ENCODE results near the gene TNRC6A. TPM values are rescaled to one million over a fixed set of nuclear protein-coding genes. Genes with fewer than 3 reads are reported as not detected.

Gene TNRC6A
- total and polyA plus RNA-seq, 10 of the 15 experiments (the other 5 are each of a cell fraction or from before 2014, with no cell fraction given) = 4.6 to 41.3 (median 29.7) TPM

DNA sequence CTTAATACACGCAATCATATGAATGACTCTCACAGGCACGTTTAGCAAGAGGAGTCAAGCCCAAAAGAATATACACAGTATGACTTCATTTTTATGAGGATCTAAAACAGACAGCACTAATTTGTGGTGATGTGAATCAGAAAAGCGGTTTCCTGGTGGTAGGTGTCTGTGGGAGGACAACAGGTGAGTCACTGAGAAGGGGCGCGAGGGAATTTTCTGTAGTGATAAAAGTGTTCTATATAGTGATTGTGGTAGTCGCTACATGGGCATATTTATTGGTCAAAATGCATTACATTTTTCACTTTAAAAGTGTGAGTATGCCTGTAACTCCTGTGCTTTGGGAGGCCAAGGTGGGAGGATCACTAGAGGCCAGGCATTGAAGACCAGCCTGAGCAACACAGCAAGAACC is 7.6 kb upstream of the TNRC6A start:
- no peak for DNase-seq (ENCODE audit: low read depth, low spot score)
- 80% methylated on average over 6 of the region's 6 CpGs for WGBS (ENCODE audit: insufficient coverage, insufficient replicate concordance, low lambda C conversion rate, missing lambda C conversion rate)
- Histone ChIP-seq H3K79me2 (ENCODE audit: control insufficient read depth, insufficient read depth, low read length) (no peaks in the 10 kb centered on the region), H3K27me3 (replicated peaks in 1 of 2; ENCODE audit: control insufficient read depth in 2 of 2, insufficient read depth in 2 of 2, low read length in 1 of 2) (no peaks in the 10 kb centered on the region), H3K4me2 (ENCODE audit: control insufficient read depth, insufficient read depth) (no peak overlapping the region), H3K4me3 (no peak overlapping the region), H2AFZ (ENCODE audit: control insufficient read depth, low read depth, low read length) (no peak overlapping the region), H3K9ac (ENCODE audit: control insufficient read depth, insufficient read depth, low read length) (no peak overlapping the region), H4K20me1 (ENCODE audit: control insufficient read depth, insufficient read depth) (no peaks in the 10 kb centered on the region), H3K9me3 (replicated peaks; ENCODE audit: control insufficient read depth, insufficient read depth, low read length) (no peaks in the 10 kb centered on the region), H3K27ac (ENCODE audit: control insufficient read depth, insufficient read depth) (no peak overlapping the region), H3K36me3 (ENCODE audit: control insufficient read depth in 2 of 2, insufficient read depth in 2 of 2, low read length in 1 of 2) (no peaks in the 10 kb centered on the region), H3K4me1 (ENCODE audit: control insufficient read depth, insufficient read depth, low read length) (no peaks in the 10 kb centered on the region)
- peak; percentile 38 for ATAC-seq
- ChIA-PET POLR2A (no interaction called here), RAD21 (ENCODE audit: unreplicated experiment) (no interaction called here), SMC1A (ENCODE audit: uncharacterized antibody, unreplicated experiment) (no interaction called here), CTCF (no interaction called here)
- intact Hi-C loops (cut with micrococcal nuclease; ENCODE audit: unreplicated experiment) (no loop called here), in situ Hi-C loops (cut with MboI) (no loop called here)
- BruUV-seq (replicated peaks) = no TSS peak
- TF ChIP-seq, protein P1, sequence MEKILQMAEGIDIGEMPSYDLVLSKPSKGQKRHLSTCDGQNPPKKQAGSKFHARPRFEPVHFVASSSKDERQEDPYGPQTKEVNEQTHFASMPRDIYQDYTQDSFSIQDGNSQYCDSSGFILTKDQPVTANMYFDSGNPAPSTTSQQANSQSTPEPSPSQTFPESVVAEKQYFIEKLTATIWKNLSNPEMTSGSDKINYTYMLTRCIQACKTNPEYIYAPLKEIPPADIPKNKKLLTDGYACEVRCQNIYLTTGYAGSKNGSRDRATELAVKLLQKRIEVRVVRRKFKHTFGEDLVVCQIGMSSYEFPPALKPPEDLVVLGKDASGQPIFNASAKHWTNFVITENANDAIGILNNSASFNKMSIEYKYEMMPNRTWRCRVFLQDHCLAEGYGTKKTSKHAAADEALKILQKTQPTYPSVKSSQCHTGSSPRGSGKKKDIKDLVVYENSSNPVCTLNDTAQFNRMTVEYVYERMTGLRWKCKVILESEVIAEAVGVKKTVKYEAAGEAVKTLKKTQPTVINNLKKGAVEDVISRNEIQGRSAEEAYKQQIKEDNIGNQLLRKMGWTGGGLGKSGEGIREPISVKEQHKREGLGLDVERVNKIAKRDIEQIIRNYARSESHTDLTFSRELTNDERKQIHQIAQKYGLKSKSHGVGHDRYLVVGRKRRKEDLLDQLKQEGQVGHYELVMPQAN (conservative IDR thresholded peaks at IDR 0.05) = no peak
- TF ChIP-seq SIN3A (IDR thresholded peaks at IDR 0.05; ENCODE audit: low read depth, low read length) (no peak), SMARCA5 (IDR thresholded peaks at IDR 0.05) (no peak), CBX5 (IDR thresholded peaks at IDR 0.05; ENCODE audit: low read depth) (no peak), MYB (IDR thresholded peaks at IDR 0.05; ENCODE audit: borderline replicate concordance, low read depth, low read length) (no peak), YY1 (IDR thresholded peaks at IDR 0.05; ENCODE audit: low read depth, low read length) (no peak)
- FAIRE-seq = no peak

DNA sequence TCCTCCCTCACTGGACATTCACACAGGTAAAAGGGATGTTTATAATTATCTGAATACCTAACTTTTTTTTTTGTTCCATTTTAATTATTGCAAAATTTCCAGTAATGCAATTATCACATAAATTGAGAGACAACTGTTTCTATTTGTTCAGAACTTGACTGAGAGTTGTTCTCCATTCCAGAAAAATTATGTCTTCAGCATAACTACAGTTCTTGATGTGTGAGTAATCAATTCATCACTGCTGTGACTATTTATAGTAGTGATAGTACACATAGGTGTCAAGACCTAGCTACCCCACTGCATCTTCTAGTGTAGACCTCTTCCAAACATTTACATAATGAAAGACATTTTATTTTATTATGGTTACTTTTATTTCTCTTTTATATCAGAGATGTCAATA is 5.8 kb upstream of the TNRC6A start:
- no TSS peak for BruUV-seq (replicated peaks)
- ChIA-PET SMC1A (ENCODE audit: uncharacterized antibody, unreplicated experiment) (no interaction called here), RAD21 (ENCODE audit: unreplicated experiment) (no interaction called here), POLR2A (no interaction called here), CTCF (no interaction called here)
- H3K36me3 ChIP-seq (ENCODE audit: control insufficient read depth in 2 of 2, insufficient read depth in 2 of 2, low read length in 1 of 2) = no peaks in the 10 kb centered on the region
- no peaks in the 10 kb centered on the region for H3K27me3 ChIP-seq (replicated peaks in 1 of 2; ENCODE audit: control insufficient read depth in 2 of 2, insufficient read depth in 2 of 2, low read length in 1 of 2)
- no peaks in the 10 kb centered on the region for H4K20me1 ChIP-seq (ENCODE audit: control insufficient read depth, insufficient read depth)
- H3K79me2 ChIP-seq (ENCODE audit: control insufficient read depth, insufficient read depth, low read length) = peaks cover under 1% of the 10 kb centered on the region; the same call in 1 of the 2 replicates
- no peaks in the 10 kb centered on the region for H3K9me3 ChIP-seq (replicated peaks; ENCODE audit: control insufficient read depth, insufficient read depth, low read length)
- H3K27ac ChIP-seq (ENCODE audit: control insufficient read depth, insufficient read depth) = no peak overlapping the region
- in situ Hi-C loops (cut with MboI) (no loop called here), intact Hi-C loops (cut with micrococcal nuclease; ENCODE audit: unreplicated experiment) (no loop called here)
- FAIRE-seq = no peak
- H3K4me1 ChIP-seq (ENCODE audit: control insufficient read depth, insufficient read depth, low read length) = 0 out of 2 replicates have a peak, but pooled peaks cover 1% of the 10 kb centered on the region
- H3K4me3 ChIP-seq = no peak overlapping the region
- no peak overlapping the region for H3K4me2 ChIP-seq (ENCODE audit: control insufficient read depth, insufficient read depth)
- no peak overlapping the region for H2AFZ ChIP-seq (ENCODE audit: control insufficient read depth, low read depth, low read length)
- no peak for ATAC-seq
- DNase-seq (ENCODE audit: low read depth, low spot score) = no peak
- H3K9ac ChIP-seq (ENCODE audit: control insufficient read depth, insufficient read depth, low read length) = no peak overlapping the region
- TF ChIP-seq POLR2AphosphoS5 (IDR thresholded peaks at IDR 0.05; ENCODE audit: low read length) (no peak), NFYA (IDR thresholded peaks at IDR 0.05; ENCODE audit: borderline replicate concordance, low read depth, low read length) (no peak), RFX5 (IDR thresholded peaks at IDR 0.05; ENCODE audit: low read depth, low read length) (no peak), ZNF24 (IDR thresholded peaks at IDR 0.05) (no peak), DPF2 (IDR thresholded peaks at IDR 0.05) (no peak), ZNF274 (IDR thresholded peaks at IDR 0.05; ENCODE audit: insufficient read depth, insufficient read length) (no peak)
- TF ChIP-seq, protein P2, sequence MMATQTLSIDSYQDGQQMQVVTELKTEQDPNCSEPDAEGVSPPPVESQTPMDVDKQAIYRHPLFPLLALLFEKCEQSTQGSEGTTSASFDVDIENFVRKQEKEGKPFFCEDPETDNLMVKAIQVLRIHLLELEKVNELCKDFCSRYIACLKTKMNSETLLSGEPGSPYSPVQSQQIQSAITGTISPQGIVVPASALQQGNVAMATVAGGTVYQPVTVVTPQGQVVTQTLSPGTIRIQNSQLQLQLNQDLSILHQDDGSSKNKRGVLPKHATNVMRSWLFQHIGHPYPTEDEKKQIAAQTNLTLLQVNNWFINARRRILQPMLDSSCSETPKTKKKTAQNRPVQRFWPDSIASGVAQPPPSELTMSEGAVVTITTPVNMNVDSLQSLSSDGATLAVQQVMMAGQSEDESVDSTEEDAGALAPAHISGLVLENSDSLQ (IDR thresholded peaks at IDR 0.05) = no peak
- TF ChIP-seq, protein P3, sequence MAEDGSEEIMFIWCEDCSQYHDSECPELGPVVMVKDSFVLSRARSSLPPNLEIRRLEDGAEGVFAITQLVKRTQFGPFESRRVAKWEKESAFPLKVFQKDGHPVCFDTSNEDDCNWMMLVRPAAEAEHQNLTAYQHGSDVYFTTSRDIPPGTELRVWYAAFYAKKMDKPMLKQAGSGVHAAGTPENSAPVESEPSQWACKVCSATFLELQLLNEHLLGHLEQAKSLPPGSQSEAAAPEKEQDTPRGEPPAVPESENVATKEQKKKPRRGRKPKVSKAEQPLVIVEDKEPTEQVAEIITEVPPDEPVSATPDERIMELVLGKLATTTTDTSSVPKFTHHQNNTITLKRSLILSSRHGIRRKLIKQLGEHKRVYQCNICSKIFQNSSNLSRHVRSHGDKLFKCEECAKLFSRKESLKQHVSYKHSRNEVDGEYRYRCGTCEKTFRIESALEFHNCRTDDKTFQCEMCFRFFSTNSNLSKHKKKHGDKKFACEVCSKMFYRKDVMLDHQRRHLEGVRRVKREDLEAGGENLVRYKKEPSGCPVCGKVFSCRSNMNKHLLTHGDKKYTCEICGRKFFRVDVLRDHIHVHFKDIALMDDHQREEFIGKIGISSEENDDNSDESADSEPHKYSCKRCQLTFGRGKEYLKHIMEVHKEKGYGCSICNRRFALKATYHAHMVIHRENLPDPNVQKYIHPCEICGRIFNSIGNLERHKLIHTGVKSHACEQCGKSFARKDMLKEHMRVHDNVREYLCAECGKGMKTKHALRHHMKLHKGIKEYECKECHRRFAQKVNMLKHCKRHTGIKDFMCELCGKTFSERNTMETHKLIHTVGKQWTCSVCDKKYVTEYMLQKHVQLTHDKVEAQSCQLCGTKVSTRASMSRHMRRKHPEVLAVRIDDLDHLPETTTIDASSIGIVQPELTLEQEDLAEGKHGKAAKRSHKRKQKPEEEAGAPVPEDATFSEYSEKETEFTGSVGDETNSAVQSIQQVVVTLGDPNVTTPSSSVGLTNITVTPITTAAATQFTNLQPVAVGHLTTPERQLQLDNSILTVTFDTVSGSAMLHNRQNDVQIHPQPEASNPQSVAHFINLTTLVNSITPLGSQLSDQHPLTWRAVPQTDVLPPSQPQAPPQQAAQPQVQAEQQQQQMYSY (CRISPR knock-in tag; IDR thresholded peaks at IDR 0.05) = no peak
